Heart right ventricle (tissue), 16 donors: ENCODE results near the gene MYO5B. TPM values are rescaled to one million over a fixed set of nuclear protein-coding genes. Genes with fewer than 3 reads are reported as not detected.

ENCODE experiments used
- ATAC-seq, 8 donors: fragments of 200-7000 bp; cut with Tn5 transposase; one replicate each; pipeline ENCODE4 v1.9.1; 2020; ENCODE audit warnings: mild to moderate bottlenecking in 8 of 8, moderate library complexity in 8 of 8, moderate number of reproducible peaks in 1 of 8
- DNase-seq, 2 donors: peaks; one replicate each; pipeline ENCODE4 v3.0.0-alpha.2; 2020
- H3K27ac ChIP-seq, 10 donors: fragments of 200-600 bp; sonication (generic) in 2 of 10; one replicate each; pipeline versions ENCODE4 v1.5.0 to v1.8.0; 2020 to 2022; ENCODE audit warnings: mild to moderate bottlenecking in 3 of 10
- H3K27me3 ChIP-seq, 7 donors: fragments of 200-600 bp; one replicate each; pipeline ENCODE4 v1.8.0; 2021 to 2022; ENCODE audit warnings: mild to moderate bottlenecking in 2 of 7
- H3K36me3 ChIP-seq, 9 donors: fragments of 200-600 bp; sonication (generic) in 1 of 9; one replicate each; pipeline versions ENCODE4 v1.5.0 to v1.8.0; 2020 to 2022; ENCODE audit warnings: mild to moderate bottlenecking in 2 of 9
- H3K4me1 ChIP-seq, 9 donors: fragments of 200-600 bp; sonication (generic) in 1 of 9; one replicate each; pipeline versions ENCODE4 v1.5.0 to v1.8.0; 2020 to 2022; ENCODE audit warnings: mild to moderate bottlenecking in 4 of 9
- H3K4me3 ChIP-seq, 10 donors: fragments of 200-600 bp; sonication (generic) in 2 of 10; one replicate each; pipeline versions ENCODE4 v1.5.0 to v1.8.0; 2020 to 2022; ENCODE audit warnings: mild to moderate bottlenecking in 7 of 10, moderate library complexity in 2 of 10
- H3K9me3 ChIP-seq, 11 donors: fragments of 200-600 bp in 10 of 11; sonication (generic) in 2 of 11; one replicate each; pipeline versions ENCODE4 v1.5.0 to v1.8.0; 2013 to 2022; ENCODE audit warnings: mild to moderate bottlenecking in 2 of 11, control low read depth in 1 of 11, moderate library complexity in 1 of 11
- CTCF ChIP-seq, 9 donors: fragments of 200-600 bp; sonication (generic) in 2 of 9; IDR thresholded peaks; one replicate each; pipeline versions ENCODE4 v1.5.0 to v1.8.0; 2021 to 2022; ENCODE audit warnings: antibody characterized with exemption in 9 of 9, mild to moderate bottlenecking in 5 of 9, moderate library complexity in 1 of 9
- WGBS, 2 donors: extraction: QIAGEN DNeasy Blood & Tissue Kit; methylation state at CpG; one replicate each; pipeline ENCODE4 v1.1.7; 2013; ENCODE audit warnings: inconsistent platforms in 1 of 2; 5-methylcytosine and 5-hydroxymethylcytosine counted together
- intact Hi-C, 10 donors: fragments of 100-400 bp; cut with DNase I; formaldehyde crosslinking; loops; one replicate each; pipeline versions ENCODE4 v1.11.1 to v1.14.2; 2022
- polyA plus RNA-seq, 2 donors: library from polyadenylated mRNA; stranded (reverse); fragments of 200-250 nt; gene quantifications; one replicate each; pipeline ENCODE4 v1.2.3, GENCODE V29; 2013
- total RNA-seq, 10 donors: library from RNA; stranded (reverse); fragmentation: NEBNext Ultra II Directional in 3 of 10; extraction: Animal tissue kit (Norgen Biotek cat#: 25700) in 3 of 10; gene quantifications; one replicate each; pipeline versions ENCODE4 v1.2.1 to v1.2.4, GENCODE V29; 2021 to 2023
- donor health status: Arrhythmogenic right ventricular cardiomyopathy.
- donor health status: ischemic (EF 13 %, LVEDD 7.1; RV severe dilation, severe dysfunction).
- donor health status: healthy with polysubstance abuse.
- donor health status: DM: no; HTN: yes; CAD: no.
- donor health status: DM: no; HTN: no; CAD: no.
- donor health status: ischemic (EF 25% LVEDD 6.9; RV normal size, moderate dysfunction).
- donor health status: ischemic (EF 25% LVEDD 5.7; RV mildly dilated, moderate dysfunction).
- donor health status: healthy.
- donor health status: DM: yes; HTN: yes; CAD: no.
- donor health status: Ischemic cardiomyopathy.
- donor health status: ischemic (EF 35%, LVEDD 5.7; RV mildly dilated, moderate dysfunction).
- donor health status: nonischemic (EF 11% LVEDD 7.7; RV severe dilation, severe dysfunction).
- donor health status: DM: yes; HTN: yes; CAD: no.
- donor health status: PGD.
- donor health status: ischemic (EF 29% LVEDD 5.4; RV normal size, mild dysfunction).
- donor health status: nonischemic (EF 23%, LVEDD 6.1; RV moderate dilation, normal function).

MYO5B gene
- total and polyA plus RNA-seq, 12 donors: 0.20 to 3.7 (median 0.93) TPM

GRCh38 chr18:49967171-49967570 is 227.8 kb downstream of the MYO5B start:
- WGBS, 2 donors: 71 to 87% methylated on average over 4 of the region's 4 CpGs
- Histone ChIP-seq H3K27ac (no peak overlapping the region), H3K9me3 (no peaks in the 10 kb centered on the region), H3K4me1 (no peaks in the 10 kb centered on the region), H3K4me3 (no peak overlapping the region), H3K27me3 (peaks cover 0 to 10% (median 0%) of the 10 kb centered on the region in 7 donors), H3K36me3 (no peaks in the 10 kb centered on the region)
- TF ChIP-seq CTCF (IDR thresholded peaks at IDR 0.05): no peak
- intact Hi-C loops: no loop called here
- DNase-seq (no peak), ATAC-seq (no peak)

GRCh38 chr18:49966090-49966489 is 228.9 kb downstream of the MYO5B start:
- intact Hi-C loops: no loop called here
- Histone ChIP-seq H3K27me3 (peaks cover 0 to 10% (median 2%) of the 10 kb centered on the region in 7 donors), H3K27ac (no peak overlapping the region), H3K9me3 (no peaks in the 10 kb centered on the region), H3K36me3 (no peaks in the 10 kb centered on the region), H3K4me1 (no peaks in the 10 kb centered on the region), H3K4me3 (no peak overlapping the region)
- ATAC-seq (no peak), DNase-seq (no peak)
- WGBS, 2 donors: 59 to 71% methylated on average over 3 of the region's 3 CpGs
- TF ChIP-seq CTCF (IDR thresholded peaks at IDR 0.05): no peak

- ATAC-seq (no peak), DNase-seq (no peak)
- Histone ChIP-seq H3K4me3 (no peak overlapping the region), H3K36me3 (no peaks in the 10 kb centered on the region), H3K27ac (no peak overlapping the region), H3K27me3 (peaks cover 0 to 10% (median 4%) of the 10 kb centered on the region in 7 donors), H3K9me3 (no peaks in the 10 kb centered on the region), H3K4me1 (no peaks in the 10 kb centered on the region)
- intact Hi-C loops: no loop called here
- TF ChIP-seq CTCF (IDR thresholded peaks at IDR 0.05): no peak
- WGBS, 2 donors: 87 to 88% methylated on average over 4 of the region's 4 CpGs
These were observed 231.7 kb downstream of the MYO5B start for GRCh38 chr18:49963217-49963616.

- intact Hi-C loops: no loop called here
- no peak for DNase-seq
- Histone ChIP-seq H3K27ac (no peak overlapping the region), H3K4me1 (no peaks in the 10 kb centered on the region), H3K36me3 (no peaks in the 10 kb centered on the region), H3K4me3 (no peak overlapping the region), H3K9me3 (no peaks in the 10 kb centered on the region), H3K27me3 (peaks cover 0 to 10% (median 4%) of the 10 kb centered on the region in 7 donors)
- TF ChIP-seq CTCF (IDR thresholded peaks at IDR 0.05): no peak
- WGBS, 2 donors: 67 to 72% methylated on average over 2 of the region's 2 CpGs
- ATAC-seq: no peak
These were observed 233.7 kb downstream of the MYO5B start for GRCh38 chr18:49961271-49961670.
